B cell (primary cell): Measurements from ENCODE around the gene ATAD1. TPM values are rescaled to one million over a fixed set of nuclear protein-coding genes. Genes with fewer than 3 reads are reported as not detected.
"Not testable (repeated sequence)": the region's sequence is repeated elsewhere in the genome, so short reads cannot be mapped to it uniquely, and the experiment has no call there.

Experiments
- ATAC-seq: fragments of 200-7000 bp; cut with Tn5 transposase; one replicate; pipeline ENCODE4 v1.10.0; 2021; ENCODE audit warnings: low read depth, mild to moderate bottlenecking, moderate number of reproducible peaks, moderate library complexity
- CTCF ChIA-PET: fragments of 350-600 bp; sonication (Branson Sonifier 250); formaldehyde crosslinking; loops from one replicate; lab custom pipeline; 2021; ENCODE audit warnings: antibody characterized with exemption, inconsistent platforms; lab: Charles Lee
- POLR2A ChIA-PET: fragments of 350-600 bp; sonication (Branson Sonifier 250); formaldehyde crosslinking; loops from one replicate; lab custom pipeline; 2021; ENCODE audit warnings: antibody characterized with exemption; lab: Charles Lee
- DNase-seq: peaks from one replicate; pipeline ENCODE4 v3.0.0; 2013
- H2AFZ ChIP-seq: 2 replicates; pipeline ENCODE4 v1.6.1; 2012; ENCODE audit warnings: mild to moderate bottlenecking, low read depth, low read length; ENCODE audit not compliant: insufficient read depth, poor library complexity, severe bottlenecking
- H3K27ac ChIP-seq, 2 donors: 1 replicate in 1 of 2; 2 replicates in 1 of 2; pipeline ENCODE4 v1.5.1; 2012 to 2013; ENCODE audit warnings: low read length in 2 of 2, mild to moderate bottlenecking in 2 of 2, moderate library complexity in 1 of 2
- H3K27me3 ChIP-seq, 4 experiments: fragments of 200-600 bp in 1 of 4; sonication (generic) in 1 of 4; replicated peaks in 1 of 4; 1 replicate in 2 of 4; 2 replicates in 2 of 4; pipeline versions ENCODE4 v1.6.1 to v1.7.0; 2013 to 2016; ENCODE audit warnings: low read length in 3 of 4, mild to moderate bottlenecking in 2 of 4, mixed read lengths in 1 of 4, moderate library complexity in 1 of 4; ENCODE audit not compliant: insufficient read depth in 4 of 4, control insufficient read depth in 3 of 4; ENCODE audit errors: control extremely low read depth in 1 of 4
- H3K36me3 ChIP-seq, 2 experiments: replicated peaks in 1 of 2; 1 replicate in 1 of 2; 2 replicates in 1 of 2; pipeline versions ENCODE4 v1.6.1 to v1.7.1; 2013; ENCODE audit warnings: low read length in 1 of 2; ENCODE audit not compliant: insufficient read depth in 2 of 2, control insufficient read depth in 1 of 2; ENCODE audit errors: control extremely low read depth in 1 of 2, extremely low read depth in 1 of 2
- H3K4me1 ChIP-seq, 2 donors: fragments of 200-600 bp in 1 of 2; sonication (generic) in 1 of 2; 1 replicate in 1 of 2; 2 replicates in 1 of 2; pipeline versions ENCODE4 v1.5.1 to v1.6.1; 2013 to 2017; ENCODE audit warnings: low read length in 2 of 2; ENCODE audit not compliant: control insufficient read depth in 2 of 2, insufficient read depth in 2 of 2
- H3K4me2 ChIP-seq: replicated peaks from 2 replicates; pipeline ENCODE3; 2012; ENCODE audit warnings: mild to moderate bottlenecking, low read depth, low read length; ENCODE audit not compliant: poor library complexity, severe bottlenecking
- H3K4me3 ChIP-seq, 5 experiments: fragments of 200-600 bp in 1 of 5; sonication (generic) in 1 of 5; 1 replicate in 3 of 5; 2 replicates in 2 of 5; pipeline versions ENCODE4 v1.5.1 to v1.7.0; 2011 to 2016; ENCODE audit warnings: low read length in 4 of 5, mild to moderate bottlenecking in 4 of 5, low read depth in 2 of 5, control low read depth in 1 of 5, moderate library complexity in 1 of 5; ENCODE audit not compliant: insufficient read depth in 1 of 5; ENCODE audit errors: control extremely low read depth in 1 of 5, extremely low read depth in 1 of 5
- H3K79me2 ChIP-seq: fragments of 200-600 bp; sonication (generic); one replicate; pipeline ENCODE4 v1.6.0; 2016; ENCODE audit warnings: low read length; ENCODE audit not compliant: control insufficient read depth, insufficient read depth
- H3K9ac ChIP-seq: fragments of 200-600 bp; sonication (generic); 2 replicates; pipeline ENCODE4 v1.6.1; 2017; ENCODE audit warnings: mild to moderate bottlenecking, low read length, moderate library complexity
- H3K9me3 ChIP-seq, 3 donors: one replicate each; pipeline versions ENCODE4 v1.6.1 to v1.7.1; 2013; ENCODE audit warnings: low read length in 2 of 3; ENCODE audit not compliant: control insufficient read depth in 2 of 3, insufficient read depth in 1 of 3; ENCODE audit errors: control extremely low read depth in 1 of 3
- H4K20me1 ChIP-seq: 2 replicates; pipeline ENCODE4 v1.6.0; 2012; ENCODE audit warnings: mild to moderate bottlenecking, low read length; ENCODE audit not compliant: insufficient read depth, control insufficient read depth, poor library complexity, severe bottlenecking
- H3K27ac Mint-ChIP-seq: one replicate; pipeline ENCODE4 v1.8.0; 2021; ENCODE audit warnings: mixed read lengths
- H3K27me3 Mint-ChIP-seq: one replicate; pipeline ENCODE4 v1.8.0; 2021; ENCODE audit warnings: mixed read lengths
- H3K4me1 Mint-ChIP-seq: one replicate; pipeline ENCODE4 v1.8.0; 2021; ENCODE audit warnings: mixed read lengths
- H3K4me3 Mint-ChIP-seq: one replicate; pipeline ENCODE4 v1.8.0; 2021; ENCODE audit warnings: mixed read lengths
- H3K9me3 Mint-ChIP-seq: one replicate; pipeline ENCODE4 v1.8.0; 2022; ENCODE audit warnings: mixed read lengths; ENCODE audit not compliant: insufficient read depth
- EZH2 ChIP-seq: IDR thresholded peaks from 2 replicates; pipeline ENCODE4 v1.6.1; 2012; ENCODE audit warnings: borderline replicate concordance, low read depth, mild to moderate bottlenecking, moderate library complexity, low read length; ENCODE audit not compliant: insufficient read depth, poor library complexity, severe bottlenecking
- WGBS: methylation state at CpG from one replicate; pipeline ENCODE4 v1.1.5; 2013; ENCODE audit warnings: missing lambda C conversion rate; ENCODE audit not compliant: insufficient coverage; 5-methylcytosine and 5-hydroxymethylcytosine counted together
- intact Hi-C: fragments of 100-400 bp; cut with micrococcal nuclease; formaldehyde crosslinking; loops from one replicate; pipeline ENCODE4 v1.10.0; 2022
- polyA plus RNA-seq: library from polyadenylated mRNA; depleted of rRNA; stranded (reverse); fragments of >200 nt; gene quantifications from 2 replicates; pipeline ENCODE4 v1.2.3, GENCODE V29; 2012
- total RNA-seq, 2 donors: library from RNA; stranded (reverse); fragments of 120-200 nt in 1 of 2; gene quantifications; 1 replicate in 1 of 2; 2 replicates in 1 of 2; pipeline versions ENCODE4 v1.2.3 to v1.2.4, GENCODE V29; 2013 to 2022
- TF ChIP-seq, protein P1 (sequence below): fragments of 200-600 bp; IDR thresholded peaks from one replicate; pipeline ENCODE4 v1.8.0; 2022; ENCODE audit warnings: antibody characterized with exemption, mild to moderate bottlenecking

Gene ATAD1
- total and polyA plus RNA-seq, 2 donors (not counting 1 experiment from before 2014, with no cell fraction given) = 6.1 to 44.9 TPM

DNA sequence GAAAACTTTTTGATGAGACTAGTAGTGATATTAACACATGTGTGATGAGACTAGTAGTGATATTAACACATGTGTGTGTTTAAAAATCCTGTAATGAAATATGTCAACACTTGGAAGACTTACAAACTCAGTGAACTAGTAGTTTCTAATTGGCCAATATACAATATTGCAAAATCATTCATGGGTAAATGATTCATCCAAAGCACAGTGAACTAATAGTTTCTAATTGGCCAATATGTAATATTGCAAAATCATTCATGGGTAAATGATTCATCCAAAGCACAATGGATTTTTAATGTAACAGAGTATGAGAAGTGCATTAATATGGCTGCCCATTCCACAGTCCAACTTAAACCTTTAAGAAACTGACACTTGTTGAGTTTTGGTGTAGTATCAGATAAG, 77.8 kb downstream of the ATAD1 start:
- CTCF ChIA-PET = interaction anchor here (2.3 kb wide), 1 partner anchor 10 kb away, joined by 7 read pairs; no protein-coding TSS in a partner anchor

DNA sequence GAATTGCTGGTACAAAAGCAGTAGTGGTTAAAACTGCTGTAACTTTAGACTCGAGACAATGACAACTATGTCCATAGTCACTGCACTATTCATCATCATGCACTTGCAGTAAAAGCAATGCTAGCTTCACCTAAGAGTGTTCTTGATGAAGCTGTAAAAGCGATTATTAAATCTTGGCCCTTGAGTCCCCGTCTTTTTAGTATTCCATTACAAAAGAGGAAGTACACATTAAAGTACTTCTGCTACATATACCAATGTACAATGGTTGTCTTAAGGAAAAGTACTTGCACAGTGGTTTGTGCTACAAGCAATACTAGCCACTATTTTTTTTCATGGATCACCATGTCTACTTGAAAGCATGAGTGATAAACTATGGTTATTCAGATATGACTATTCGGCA, 78.3 kb downstream of the ATAD1 start:
- no peaks in the 10 kb centered on the region for H4K20me1 ChIP-seq
- H3K27me3 Mint-ChIP-seq = peaks cover 21% of the 10 kb centered on the region
- H3K79me2 ChIP-seq = no peaks in the 10 kb centered on the region
- H3K27me3 ChIP-seq = peaks cover 0 to 18% (median 3%) of the 10 kb centered on the region in 4 experiments
- H3K9me3 Mint-ChIP-seq = no peaks in the 10 kb centered on the region
- no peak overlapping the region for H3K9ac ChIP-seq
- ChIA-PET CTCF (interaction anchor here (2.3 kb wide), 1 partner anchor 9 kb away, joined by 7 read pairs; no protein-coding TSS in a partner anchor), POLR2A (no interaction called here)
- DNase-seq = no peak
- TF ChIP-seq, protein P1, sequence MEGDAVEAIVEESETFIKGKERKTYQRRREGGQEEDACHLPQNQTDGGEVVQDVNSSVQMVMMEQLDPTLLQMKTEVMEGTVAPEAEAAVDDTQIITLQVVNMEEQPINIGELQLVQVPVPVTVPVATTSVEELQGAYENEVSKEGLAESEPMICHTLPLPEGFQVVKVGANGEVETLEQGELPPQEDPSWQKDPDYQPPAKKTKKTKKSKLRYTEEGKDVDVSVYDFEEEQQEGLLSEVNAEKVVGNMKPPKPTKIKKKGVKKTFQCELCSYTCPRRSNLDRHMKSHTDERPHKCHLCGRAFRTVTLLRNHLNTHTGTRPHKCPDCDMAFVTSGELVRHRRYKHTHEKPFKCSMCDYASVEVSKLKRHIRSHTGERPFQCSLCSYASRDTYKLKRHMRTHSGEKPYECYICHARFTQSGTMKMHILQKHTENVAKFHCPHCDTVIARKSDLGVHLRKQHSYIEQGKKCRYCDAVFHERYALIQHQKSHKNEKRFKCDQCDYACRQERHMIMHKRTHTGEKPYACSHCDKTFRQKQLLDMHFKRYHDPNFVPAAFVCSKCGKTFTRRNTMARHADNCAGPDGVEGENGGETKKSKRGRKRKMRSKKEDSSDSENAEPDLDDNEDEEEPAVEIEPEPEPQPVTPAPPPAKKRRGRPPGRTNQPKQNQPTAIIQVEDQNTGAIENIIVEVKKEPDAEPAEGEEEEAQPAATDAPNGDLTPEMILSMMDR = no peak
- no peak for TF ChIP-seq EZH2
- H3K4me1 ChIP-seq = no peaks in the 10 kb centered on the region
- no peaks in the 10 kb centered on the region for H3K36me3 ChIP-seq
- no peak for ATAC-seq
- no peak overlapping the region for H3K4me2 ChIP-seq
- no peak overlapping the region for H2AFZ ChIP-seq
- WGBS = no CpG with 5 or more reads among the region's 4 CpGs
- no peak overlapping the region for H3K4me3 ChIP-seq
- no peak overlapping the region for H3K27ac Mint-ChIP-seq
- H3K4me1 Mint-ChIP-seq = no peaks in the 10 kb centered on the region
- no peak overlapping the region for H3K27ac ChIP-seq
- no peak overlapping the region for H3K4me3 Mint-ChIP-seq
- H3K9me3 ChIP-seq = no peaks in the 10 kb centered on the region
- intact Hi-C loops = no loop called here

More for the DNA sequence above, 77.8 kb downstream of the ATAD1 start:
- H3K4me1 ChIP-seq = no peaks in the 10 kb centered on the region
- H3K36me3 ChIP-seq = no peaks in the 10 kb centered on the region
- DNase-seq = no peak
- TF ChIP-seq, protein P1 = no peak
- TF ChIP-seq EZH2 = no peak
- H3K4me3 ChIP-seq = no peak overlapping the region
- H3K4me1 Mint-ChIP-seq = no peaks in the 10 kb centered on the region
- POLR2A ChIA-PET = no interaction called here
- no peak overlapping the region for H3K9ac ChIP-seq
- H3K9me3 ChIP-seq = no peaks in the 10 kb centered on the region
- H3K27me3 Mint-ChIP-seq = peaks cover 21% of the 10 kb centered on the region
- peaks cover 0 to 18% (median 3%) of the 10 kb centered on the region in 4 experiments for H3K27me3 ChIP-seq
- no peak overlapping the region for H3K4me2 ChIP-seq
- H4K20me1 ChIP-seq = no peaks in the 10 kb centered on the region
- H3K79me2 ChIP-seq = no peaks in the 10 kb centered on the region
- H3K27ac Mint-ChIP-seq = no peak overlapping the region
- no peak for ATAC-seq
- H3K4me3 Mint-ChIP-seq = no peak overlapping the region
- no peak overlapping the region for H2AFZ ChIP-seq
- H3K9me3 Mint-ChIP-seq = no peaks in the 10 kb centered on the region
- no peak overlapping the region for H3K27ac ChIP-seq
- intact Hi-C loops = no loop called here

DNA sequence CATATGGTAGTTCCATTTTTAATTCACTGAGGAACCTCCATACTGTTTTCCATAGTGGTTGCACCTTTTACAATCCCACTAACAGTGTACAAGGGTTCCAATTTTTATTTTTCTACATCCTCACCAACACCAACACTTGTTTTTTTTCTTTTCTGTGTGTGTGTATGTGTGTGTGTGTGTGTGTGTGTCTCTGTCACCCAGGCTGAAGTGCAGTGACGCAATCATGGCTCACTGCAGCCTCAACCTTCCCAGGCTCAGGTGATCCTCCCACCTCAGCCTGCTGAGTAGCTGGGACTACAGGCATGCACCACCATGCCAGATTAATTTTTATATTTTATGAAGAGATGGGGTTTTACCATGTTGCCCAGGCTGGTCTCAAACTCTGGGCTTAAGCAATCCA, 79.8 kb downstream of the ATAD1 start:
- H3K4me2 ChIP-seq, H3K4me1 ChIP-seq, DNase-seq, intact Hi-C loops, H3K79me2 ChIP-seq, H3K9me3 Mint-ChIP-seq, H3K36me3 ChIP-seq, H3K27ac Mint-ChIP-seq, H3K4me1 Mint-ChIP-seq, CTCF ChIA-PET, H4K20me1 ChIP-seq, H3K27ac ChIP-seq, H2AFZ ChIP-seq, H3K9me3 ChIP-seq, ATAC-seq, H3K9ac ChIP-seq, H3K4me3 ChIP-seq, H3K4me3 Mint-ChIP-seq, POLR2A ChIA-PET: not testable (repeated sequence)
- no CpG with 5 or more reads among the region's 1 CpG for WGBS
- peaks cover 22% of the 10 kb centered on the region for H3K27me3 Mint-ChIP-seq
- peaks cover 0 to 18% (median 3%) of the 10 kb centered on the region in 4 experiments for H3K27me3 ChIP-seq
